Measurements from ENCODE around the gene MEPCE.

The MEPCE gene

DNA sequence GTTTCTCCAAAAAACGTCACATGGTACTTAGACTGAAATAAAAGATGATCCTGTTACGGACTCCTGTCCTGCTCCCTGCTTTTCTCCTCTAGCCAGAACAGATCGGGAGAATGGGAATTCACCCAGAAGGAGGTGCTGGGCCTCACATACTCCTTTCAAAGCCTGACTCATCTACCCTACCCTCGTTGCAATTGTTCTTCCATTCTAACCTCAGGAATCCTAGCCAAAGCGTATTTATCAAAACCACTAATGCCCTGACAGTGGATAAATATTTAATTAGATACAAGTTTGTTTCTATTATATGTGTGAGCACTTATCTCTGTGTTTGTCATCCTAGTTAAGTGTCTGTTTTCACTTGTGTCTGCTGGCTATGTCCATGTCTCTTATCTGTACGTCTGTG, 22.9 kb upstream of the MEPCE start:
- no peak for DNase-seq (ENCODE audit: low read depth in 2 of 2)

DNA sequence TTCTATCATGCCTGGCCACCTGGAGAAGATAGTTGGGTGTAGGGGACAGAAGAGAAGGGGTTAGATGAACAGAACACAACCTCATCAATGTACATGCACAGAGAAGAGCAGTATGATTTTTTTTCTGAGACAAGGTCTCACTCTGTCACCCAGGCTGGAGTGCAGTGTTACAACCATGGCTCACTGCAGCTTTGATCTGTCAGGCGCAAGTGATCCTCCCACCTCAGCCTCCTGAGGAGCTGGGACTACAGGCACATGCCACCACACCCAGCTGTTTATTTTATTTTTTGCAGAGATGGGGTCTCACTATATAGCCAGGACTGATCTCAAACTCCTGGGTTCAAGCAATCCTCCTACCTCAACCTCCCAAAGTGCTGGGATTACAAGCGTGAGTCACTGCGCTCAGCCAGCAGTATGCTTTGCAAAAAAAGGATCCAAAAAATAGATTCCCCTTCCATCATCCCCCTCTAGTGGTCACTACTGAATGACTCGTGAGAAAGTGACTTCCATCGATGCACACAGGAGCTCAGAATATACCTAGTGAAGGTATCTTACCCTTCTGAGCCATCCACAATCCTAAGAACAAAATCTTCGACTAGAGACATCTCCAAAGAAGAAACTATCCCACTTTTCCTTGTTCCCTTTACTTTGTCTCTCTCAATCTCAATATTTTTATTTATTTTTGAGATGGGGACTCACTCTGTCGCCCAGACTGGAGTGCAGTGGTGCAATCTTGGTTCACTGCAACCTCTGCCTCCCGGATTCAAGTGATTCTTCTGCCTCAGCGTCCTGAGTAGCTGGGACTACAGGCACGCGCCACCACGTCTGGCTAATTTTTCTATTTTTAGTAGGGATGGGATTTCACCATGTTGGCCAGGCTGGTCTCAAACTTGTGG, 22.1 kb upstream of the MEPCE start:
- no peak for DNase-seq (ENCODE audit: low read depth in 2 of 2)

DNA sequence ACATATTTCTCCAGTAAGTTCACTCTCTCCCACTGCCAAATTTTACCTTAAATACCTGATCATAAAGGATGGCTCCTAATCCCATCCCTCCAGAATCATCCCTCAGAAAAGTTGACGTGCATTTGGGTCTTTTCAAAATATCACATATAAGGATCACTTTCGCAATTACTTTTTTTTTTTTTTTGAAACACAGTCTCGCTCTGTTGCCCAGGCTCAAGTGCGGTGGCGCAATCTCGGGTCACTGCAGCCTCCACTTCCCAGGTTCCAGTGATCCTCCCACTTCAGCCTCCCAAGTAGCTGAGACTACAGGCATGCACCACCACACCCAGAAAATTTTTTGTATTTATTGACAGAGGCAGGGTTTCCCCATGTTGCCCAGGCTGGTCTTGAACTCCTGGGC, 18.5 kb upstream of the MEPCE start:
- no peak for DNase-seq (ENCODE audit: low read depth in 2 of 2)

DNA sequence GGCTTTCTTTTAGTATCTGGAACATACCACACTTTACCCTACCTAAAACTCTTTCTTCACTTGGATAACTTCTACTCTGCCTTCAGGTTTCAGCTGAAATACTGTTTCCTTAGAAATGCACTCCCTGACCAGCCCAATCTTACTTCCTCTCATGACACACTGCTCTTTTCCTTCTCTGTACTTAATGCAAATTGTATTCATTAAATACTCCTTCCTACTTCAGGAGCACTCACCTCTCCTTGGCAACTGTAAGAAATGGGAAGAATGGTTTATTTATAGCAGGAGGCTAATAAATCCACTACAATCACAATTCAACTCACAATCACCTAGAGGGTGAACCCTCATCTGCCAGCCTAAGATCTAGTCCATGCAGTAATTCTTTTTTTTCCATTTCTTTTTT, 16.3 kb upstream of the MEPCE start:
- DNase-seq (ENCODE audit: low read depth in 2 of 2) = no peak

DNA sequence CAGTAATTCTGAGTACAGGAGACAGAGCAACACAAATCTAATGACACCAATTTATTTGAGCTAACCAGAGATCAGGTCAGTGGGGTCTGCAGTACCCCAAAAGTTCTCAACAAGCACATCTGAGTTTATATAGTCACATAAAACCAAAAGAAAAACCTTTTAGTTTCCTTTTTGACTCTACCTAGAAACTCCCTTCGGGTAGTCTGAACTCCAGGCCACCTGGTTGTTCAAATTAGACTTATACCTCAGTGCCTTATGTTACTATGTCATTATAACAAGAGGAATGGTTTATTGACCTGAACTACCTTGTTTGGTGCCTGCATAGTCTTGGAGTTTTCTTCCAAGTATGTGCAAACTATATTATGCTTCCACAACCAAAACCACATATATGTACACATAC, 15.7 kb upstream of the MEPCE start:
- DNase-seq (ENCODE audit: low read depth in 2 of 2) = no peak

DNA sequence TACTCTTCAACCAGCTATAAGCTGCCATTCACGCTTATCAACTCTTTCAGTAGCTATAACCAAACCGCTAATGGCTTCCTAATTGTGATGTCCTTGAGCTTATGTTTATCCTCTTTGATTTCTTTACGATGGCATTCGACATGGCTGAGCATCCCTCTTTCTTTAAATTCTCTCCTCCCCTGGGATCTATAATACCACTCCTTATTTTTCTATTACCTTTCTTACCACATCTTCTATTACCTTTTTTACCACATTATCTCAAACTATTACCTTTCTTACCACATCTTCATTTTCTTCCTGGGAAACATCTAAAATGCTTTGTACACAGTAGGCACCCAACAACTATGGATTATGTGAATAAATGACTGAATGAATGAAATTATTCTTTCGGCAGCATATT, 14.2 kb upstream of the MEPCE start:
- DNase-seq (ENCODE audit: low read depth in 2 of 2) = no peak

DNA sequence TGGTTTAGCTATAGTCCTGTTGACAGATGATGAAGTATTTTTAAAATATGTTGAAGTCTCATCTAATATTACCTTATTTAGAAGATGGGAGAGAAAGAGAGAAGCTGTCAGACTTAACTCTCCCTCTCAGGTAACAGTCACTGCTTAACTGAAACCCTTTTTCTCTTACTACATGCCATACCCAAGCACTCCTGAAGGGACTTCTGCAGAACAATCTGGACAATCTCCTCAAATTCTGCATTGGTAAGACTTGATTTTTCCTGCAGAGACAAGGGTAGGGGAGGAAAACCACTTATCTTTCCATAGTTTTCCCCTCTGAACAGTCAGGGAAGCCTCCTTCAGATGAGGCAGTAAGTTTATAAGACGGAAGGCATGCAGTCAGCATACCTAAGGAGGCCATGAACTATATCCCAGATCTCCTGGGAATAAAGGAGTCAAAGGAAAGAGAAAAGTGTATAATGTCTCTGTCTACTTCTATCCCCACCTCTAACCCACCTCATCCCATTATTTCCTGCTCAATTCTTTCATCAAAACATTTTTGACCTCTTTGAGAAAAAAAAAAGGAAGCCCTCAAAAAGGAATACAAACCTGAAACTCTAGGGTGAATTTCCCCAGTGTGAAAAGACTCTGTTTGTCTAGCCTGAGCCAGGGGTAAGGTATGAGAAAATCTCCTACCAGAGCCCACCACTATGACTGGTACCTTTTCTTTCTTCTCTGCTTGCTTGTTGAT, 10.5 kb upstream of the MEPCE start:
- DNase-seq (ENCODE audit: low read depth in 2 of 2) = no peak

DNA sequence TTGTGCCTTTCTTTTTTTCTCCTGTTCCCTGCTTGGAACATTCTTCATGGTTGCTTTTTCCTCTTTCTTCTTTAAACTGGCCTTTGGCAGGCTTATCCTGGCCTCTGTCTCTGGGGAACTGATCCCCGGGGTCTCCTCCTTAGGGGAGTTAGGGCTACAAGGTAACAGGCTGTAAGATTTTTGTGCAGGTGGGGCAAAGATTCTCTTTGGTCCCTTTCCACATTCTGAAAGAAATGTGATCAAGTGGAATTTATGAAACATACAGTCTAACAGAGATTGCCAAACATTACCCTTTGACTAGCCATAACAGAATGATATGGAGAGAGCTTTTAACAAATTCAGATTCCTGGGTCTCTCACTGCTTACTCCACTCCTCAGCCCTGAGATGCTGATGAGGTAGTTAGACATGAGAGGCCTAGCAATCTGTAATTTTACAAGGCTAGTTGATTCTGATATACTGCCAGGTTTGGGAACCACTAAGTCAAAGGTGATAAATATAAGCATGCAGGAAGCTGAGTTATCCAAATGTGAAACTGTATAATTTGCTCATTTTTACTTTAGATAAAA, 9.9 kb upstream of the MEPCE start:
- DNase-seq (ENCODE audit: low read depth in 2 of 2) = no peak

DNA sequence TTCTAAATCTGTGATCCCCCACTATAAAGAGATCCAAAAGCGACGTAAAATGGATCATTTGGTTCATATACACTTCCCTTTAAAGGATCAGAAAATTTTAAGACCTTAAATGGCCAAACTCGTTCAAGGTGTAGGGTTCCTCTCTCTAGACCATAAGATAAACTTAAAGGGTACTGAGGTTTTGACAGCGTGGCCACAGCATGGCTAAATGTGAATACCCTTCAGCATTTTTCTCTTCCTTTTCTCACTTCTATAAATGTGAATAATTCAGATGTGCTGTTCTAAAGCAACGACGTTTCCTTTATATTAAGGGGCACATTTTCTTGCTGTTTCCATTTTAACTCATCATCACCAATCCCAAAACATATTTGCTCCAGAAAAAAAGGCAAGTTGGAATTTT, 6.3 kb upstream of the MEPCE start:
- no peak for DNase-seq (ENCODE audit: low read depth in 2 of 2)

DNA sequence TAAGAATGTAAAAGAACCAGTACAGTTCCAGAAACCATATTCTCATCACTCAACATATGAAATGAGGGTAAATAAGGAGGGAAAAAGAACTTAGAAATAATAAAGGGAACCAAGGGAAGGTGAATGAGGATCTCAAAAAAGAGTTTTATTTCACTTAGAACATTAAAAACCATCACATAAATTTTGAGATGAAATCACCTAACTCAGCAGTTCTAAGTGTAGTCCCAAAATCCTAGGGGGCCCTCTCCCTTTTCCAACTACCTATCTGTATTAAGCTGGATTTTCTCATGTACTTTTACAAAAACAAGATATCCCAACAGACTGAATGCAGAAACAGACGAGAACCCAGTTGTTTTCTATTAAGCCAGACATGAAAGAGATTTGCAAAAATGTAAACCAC, 4.3 kb upstream of the MEPCE start:
- no peak for DNase-seq (ENCODE audit: low read depth in 2 of 2)

DNA sequence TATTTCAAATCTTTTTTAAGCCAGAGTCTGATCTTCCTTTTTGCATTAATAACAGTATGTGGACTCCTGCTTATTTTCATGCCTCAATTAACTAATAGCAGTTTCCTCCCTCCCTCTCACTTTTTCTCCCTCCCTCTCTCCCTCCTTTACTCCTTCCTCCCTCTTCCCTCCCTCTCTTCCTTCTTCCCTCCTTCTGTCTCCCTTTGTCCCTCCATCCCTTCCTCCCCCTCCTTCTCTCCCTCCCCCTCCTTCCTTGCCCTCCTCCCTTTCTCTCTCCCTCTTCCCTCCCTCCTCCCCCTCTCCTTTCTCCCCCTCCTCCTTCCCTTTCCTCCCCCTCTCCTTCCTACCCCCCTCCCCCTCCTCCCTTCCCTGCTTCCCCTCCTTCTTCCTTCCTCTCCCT, 3.1 kb upstream of the MEPCE start:
- no peak for DNase-seq (ENCODE audit: low read depth in 2 of 2)

DNA sequence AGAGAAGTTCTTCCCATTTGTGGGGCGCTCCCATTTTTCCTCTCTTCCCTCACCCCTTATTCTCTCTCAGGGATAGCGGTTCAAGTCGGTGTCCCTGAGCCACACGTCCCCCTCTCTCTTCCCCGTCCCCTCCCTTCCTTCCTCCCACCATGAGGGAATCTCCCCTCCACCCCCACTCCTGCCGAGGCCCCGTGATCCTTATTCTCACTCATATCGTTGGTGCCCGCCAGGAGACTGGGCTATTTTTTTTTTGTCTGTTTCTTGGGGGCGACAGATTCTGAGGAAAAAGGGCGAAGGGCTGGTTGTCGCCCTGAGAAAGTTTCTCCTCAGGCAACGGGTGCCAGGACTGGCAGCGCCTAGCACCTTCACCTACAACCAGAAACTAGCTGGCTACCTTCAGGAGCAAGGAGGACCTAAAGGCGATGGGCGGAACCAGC, 1.9 kb upstream of the MEPCE start:
- DNase-seq (ENCODE audit: low read depth in 2 of 2) = no peak

DNA sequence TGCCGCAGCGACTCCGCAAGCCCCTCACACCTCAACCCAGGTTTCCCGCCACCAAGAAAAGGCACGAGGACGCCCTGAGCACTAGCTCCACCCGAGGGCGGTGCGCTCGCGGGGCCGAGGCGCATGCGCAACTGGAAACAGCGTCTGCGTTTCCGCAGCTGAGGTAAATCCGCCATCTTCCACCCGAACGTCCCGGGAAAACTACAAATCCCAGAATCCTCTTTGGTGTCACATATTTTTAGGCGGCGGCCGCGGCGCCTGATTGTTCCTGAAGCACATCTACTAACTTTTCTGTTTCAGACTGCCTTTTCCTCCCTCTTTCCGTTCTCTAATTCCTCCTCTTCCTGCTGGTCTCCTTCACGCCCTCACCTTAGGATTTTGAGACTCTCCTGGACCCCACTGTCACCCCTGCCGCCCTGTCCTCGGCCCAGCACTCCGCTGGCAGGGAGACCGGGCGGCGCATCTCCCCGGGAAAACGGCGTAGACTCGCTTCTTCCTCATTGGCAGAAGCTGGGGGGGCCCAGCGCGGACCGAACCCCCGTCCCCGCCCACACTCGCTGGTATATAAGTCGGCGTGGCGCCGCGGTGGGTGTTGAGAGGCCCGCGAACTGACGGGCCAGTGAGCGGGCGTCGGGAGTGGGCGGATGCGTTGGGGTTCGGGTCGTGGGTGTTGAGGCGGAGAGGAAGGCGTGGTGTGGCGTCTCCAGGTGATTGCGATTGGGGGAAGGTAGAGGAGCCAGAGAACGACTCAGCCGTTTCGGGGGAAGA, 1.2 kb upstream of the MEPCE start, which contains the start of gene ZCWPW1:
TSS of gene ZCWPW1 (minus strand) at position 505 of the 768 bp plus-strand sequence. CDS start 8,054 bp downstream, outside the sequence.
- peak; percentile 94 to 96 for DNase-seq (ENCODE audit: low read depth in 2 of 2)

DNA sequence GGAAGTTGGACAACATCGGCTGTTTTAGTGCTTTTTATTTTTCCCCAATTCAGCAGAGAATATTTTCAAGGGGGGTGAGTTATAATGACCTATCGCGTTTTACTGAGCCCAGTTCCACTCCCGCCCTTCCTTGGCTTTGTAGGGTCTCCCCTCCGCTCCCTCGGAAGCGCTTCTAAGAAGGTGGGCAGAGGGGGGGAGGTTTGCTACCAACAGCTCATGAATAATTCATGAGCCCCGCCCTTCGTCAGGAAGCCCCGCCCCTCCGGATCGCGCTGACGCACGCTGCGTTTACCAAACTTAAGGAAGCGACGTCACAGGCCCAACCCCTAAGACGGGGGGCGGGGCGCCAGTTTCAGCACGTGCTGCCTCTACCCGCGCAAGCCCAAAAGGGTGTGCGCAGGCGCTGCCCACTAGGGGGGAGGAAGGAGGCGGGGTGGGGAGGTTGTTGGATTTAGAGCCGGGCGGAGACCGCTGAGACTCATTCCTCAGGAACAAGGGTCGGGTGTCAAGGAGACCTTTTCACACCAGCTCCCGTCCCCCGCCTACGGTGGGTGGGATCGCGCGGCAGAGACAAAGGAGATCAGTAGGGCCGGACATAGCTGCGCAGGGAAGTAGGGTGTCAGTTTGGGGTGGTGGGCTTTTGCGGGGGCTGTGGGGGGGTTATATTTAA, 529 bp upstream of the MEPCE start:
- peak; percentile 100 for DNase-seq (ENCODE audit: low read depth in 2 of 2)

DNA sequence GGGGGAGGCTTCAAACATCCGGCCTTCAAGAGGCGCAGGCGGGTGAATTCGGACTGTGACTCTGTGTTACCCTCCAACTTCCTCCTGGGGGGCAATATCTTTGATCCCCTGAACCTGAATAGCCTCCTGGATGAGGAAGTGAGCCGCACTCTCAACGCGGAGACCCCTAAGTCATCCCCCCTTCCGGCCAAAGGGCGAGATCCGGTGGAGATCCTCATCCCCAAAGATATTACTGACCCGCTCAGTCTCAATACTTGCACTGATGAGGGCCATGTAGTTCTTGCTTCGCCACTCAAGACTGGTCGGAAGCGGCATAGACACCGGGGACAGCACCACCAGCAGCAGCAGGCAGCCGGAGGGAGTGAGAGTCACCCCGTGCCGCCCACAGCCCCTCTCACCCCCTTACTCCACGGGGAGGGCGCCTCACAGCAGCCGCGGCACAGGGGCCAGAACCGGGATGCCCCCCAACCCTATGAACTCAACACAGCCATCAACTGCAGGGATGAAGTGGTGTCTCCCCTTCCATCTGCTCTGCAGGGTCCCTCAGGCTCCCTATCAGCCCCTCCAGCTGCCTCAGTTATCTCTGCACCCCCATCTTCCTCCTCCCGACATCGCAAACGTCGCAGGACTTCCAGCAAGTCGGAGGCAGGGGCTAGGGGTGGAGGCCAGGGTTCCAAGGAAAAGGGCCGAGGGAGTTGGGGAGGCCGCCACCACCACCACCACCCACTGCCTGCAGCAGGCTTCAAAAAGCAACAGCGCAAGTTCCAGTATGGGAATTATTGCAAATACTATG, 1.1 kb downstream of the MEPCE start:
- DNase-seq (ENCODE audit: low read depth in 2 of 2) = peak in 1 of 2 donors; percentile 24

DNA sequence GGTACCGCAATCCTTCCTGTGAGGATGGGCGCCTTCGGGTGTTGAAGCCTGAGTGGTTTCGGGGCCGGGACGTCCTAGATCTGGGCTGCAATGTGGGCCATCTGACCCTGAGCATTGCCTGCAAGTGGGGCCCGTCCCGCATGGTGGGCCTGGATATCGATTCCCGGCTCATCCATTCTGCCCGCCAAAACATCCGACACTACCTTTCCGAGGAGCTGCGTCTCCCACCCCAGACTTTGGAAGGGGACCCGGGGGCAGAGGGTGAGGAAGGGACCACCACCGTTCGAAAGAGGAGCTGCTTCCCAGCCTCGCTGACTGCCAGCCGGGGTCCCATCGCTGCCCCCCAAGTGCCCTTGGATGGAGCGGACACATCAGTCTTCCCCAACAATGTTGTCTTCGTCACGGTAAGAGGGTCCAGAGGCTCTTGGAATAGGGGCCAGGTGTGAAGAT, 1.7 kb downstream of the MEPCE start:
- no peak for DNase-seq (ENCODE audit: low read depth in 2 of 2)

DNA sequence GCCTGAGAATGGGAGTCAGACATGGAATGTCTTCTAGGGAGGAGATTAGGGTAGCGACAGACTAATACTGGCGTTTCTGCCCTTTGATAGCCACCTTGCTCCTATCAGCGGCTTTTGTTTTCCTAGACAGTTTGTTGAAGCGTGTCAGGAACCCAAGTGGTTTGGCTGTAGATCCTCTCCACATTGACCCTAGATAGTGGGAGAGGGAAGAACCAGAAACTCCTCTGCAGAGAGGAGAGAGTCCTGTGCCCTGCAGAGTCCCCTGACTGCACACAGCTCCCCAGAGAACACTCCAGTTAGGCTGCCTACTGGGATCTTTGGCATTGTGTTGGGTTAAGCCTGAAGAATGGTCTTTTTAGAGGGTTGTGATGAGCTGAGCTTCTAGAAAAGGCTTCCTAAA, 2.4 kb downstream of the MEPCE start:
- DNase-seq (ENCODE audit: low read depth in 2 of 2) = no peak

DNA sequence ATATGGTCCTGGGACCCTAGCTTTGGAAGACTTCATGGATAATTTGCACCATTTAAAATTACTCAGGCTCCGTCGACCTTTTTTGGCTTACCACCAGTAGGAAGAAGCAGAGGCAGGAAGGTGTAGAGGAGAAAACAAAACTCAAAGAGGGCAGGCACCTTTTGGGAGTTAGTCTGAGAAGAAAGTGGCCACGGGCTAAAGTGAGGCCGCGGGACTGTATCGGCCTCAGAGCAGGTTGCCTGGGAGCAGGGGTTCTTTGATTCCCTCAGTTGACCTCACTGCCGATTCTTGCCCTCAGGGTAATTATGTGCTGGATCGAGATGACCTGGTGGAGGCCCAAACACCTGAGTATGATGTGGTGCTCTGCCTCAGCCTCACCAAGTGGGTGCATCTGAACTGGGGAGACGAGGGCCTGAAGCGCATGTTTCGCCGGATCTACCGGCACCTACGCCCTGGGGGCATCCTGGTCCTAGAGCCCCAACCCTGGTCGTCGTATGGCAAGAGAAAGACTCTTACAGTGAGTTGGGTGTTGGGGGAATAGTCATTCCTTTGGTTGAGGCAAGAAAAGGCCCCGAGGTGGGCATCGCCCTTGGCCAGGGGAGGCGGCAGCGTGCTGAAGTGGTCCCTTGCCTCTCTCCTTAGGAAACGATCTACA, 3.1 kb downstream of the MEPCE start:
- no peak for DNase-seq (ENCODE audit: low read depth in 2 of 2)

DNA sequence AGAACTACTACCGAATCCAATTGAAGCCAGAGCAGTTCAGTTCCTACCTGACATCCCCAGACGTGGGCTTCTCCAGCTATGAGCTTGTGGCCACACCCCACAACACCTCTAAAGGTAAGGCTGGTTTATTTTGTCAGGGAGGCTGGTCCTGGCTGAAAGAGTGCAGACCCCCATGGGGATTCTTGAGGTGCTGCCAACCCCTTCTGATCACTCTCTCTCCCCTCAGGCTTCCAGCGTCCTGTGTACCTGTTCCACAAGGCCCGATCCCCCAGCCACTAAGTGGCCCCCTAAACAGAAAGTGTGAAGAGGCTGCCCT, 3.6 kb downstream of the MEPCE start:
- no peak for DNase-seq (ENCODE audit: low read depth in 2 of 2)
